Measurements from ENCODE around the gene PLA2G7. TPM values are rescaled to one million over a fixed set of nuclear protein-coding genes. Genes with fewer than 3 reads are reported as not detected.

Gene PLA2G7
- polyA plus RNA-seq, 1 donor from 2014 or later, result 0.35 TPM

DNA sequence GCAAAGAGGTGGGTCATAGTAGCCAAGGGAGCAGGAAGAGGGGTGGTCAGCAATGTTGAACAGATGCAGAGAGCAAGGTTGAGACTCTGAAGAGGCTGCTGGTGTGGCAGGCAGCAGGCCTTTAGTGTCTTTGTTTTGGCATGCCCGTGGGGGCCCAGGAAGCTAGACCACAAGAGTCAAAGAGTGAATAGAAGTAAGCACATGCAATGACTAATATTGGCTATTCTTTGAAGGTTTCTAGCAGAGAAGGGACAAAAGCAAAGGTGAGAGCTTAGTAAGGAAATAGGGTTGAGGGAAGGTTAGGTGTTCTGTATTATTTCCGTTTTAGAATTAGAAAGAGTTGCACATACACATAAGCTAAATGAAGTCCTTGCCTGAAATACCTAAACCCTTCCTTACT, 28.7 kb downstream of the PLA2G7 start:
- no peaks in the 10 kb centered on the region for H3K79me2 ChIP-seq (replicated peaks; ENCODE audit: insufficient read depth, low read length)
- H3K9me2 ChIP-seq (ENCODE audit: insufficient read depth, low read length), result no peaks in the 10 kb centered on the region
- no peak for TF ChIP-seq TAF1 (IDR thresholded peaks at IDR 0.05; ENCODE audit: low read depth)
- H2AFZ ChIP-seq (ENCODE audit: low read depth, low read length), result no peak overlapping the region
- no peaks in the 10 kb centered on the region for H3K36me3 ChIP-seq (ENCODE audit: insufficient read depth, low read length)
- no peaks in the 10 kb centered on the region for H3F3A ChIP-seq (ENCODE audit: insufficient read depth, low read length, poor library complexity, severe bottlenecking)
- no peaks in the 10 kb centered on the region for H3K9me3 ChIP-seq (ENCODE audit: low read length)
- H3K9ac ChIP-seq (ENCODE audit: low read length), result no peak overlapping the region
- no peak overlapping the region for H3K27ac ChIP-seq (ENCODE audit: low read length)
- no peak overlapping the region for H3K4me3 ChIP-seq (ENCODE audit: low read length)
- H4K20me1 ChIP-seq (ENCODE audit: insufficient read depth), result no peaks in the 10 kb centered on the region
- H3K4me2 ChIP-seq (ENCODE audit: low read length), result no peak overlapping the region
- H3K27me3 ChIP-seq (ENCODE audit: insufficient read depth, low read depth, low read length), result no peaks in the 10 kb centered on the region

GRCh38 chr6:46704562-46704961, 30.6 kb downstream of the PLA2G7 start:
- H3K4me2 ChIP-seq (ENCODE audit: low read length), result no peak overlapping the region
- H3K79me2 ChIP-seq (replicated peaks; ENCODE audit: insufficient read depth, low read length), result no peaks in the 10 kb centered on the region
- no peaks in the 10 kb centered on the region for H3K9me3 ChIP-seq (ENCODE audit: low read length)
- H3K4me3 ChIP-seq (ENCODE audit: low read length), result no peak overlapping the region
- TF ChIP-seq, protein P1, sequence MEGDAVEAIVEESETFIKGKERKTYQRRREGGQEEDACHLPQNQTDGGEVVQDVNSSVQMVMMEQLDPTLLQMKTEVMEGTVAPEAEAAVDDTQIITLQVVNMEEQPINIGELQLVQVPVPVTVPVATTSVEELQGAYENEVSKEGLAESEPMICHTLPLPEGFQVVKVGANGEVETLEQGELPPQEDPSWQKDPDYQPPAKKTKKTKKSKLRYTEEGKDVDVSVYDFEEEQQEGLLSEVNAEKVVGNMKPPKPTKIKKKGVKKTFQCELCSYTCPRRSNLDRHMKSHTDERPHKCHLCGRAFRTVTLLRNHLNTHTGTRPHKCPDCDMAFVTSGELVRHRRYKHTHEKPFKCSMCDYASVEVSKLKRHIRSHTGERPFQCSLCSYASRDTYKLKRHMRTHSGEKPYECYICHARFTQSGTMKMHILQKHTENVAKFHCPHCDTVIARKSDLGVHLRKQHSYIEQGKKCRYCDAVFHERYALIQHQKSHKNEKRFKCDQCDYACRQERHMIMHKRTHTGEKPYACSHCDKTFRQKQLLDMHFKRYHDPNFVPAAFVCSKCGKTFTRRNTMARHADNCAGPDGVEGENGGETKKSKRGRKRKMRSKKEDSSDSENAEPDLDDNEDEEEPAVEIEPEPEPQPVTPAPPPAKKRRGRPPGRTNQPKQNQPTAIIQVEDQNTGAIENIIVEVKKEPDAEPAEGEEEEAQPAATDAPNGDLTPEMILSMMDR (IDR thresholded peaks at IDR 0.05; ENCODE audit: poor library complexity, severe bottlenecking), result peak; percentile 31
- TF ChIP-seq RAD21 (conservative IDR thresholded peaks at IDR 0.05), result peak; percentile 22
- TF ChIP-seq SMC3 (conservative IDR thresholded peaks at IDR 0.05; ENCODE audit: poor library complexity), result no peak
- no peaks in the 10 kb centered on the region for H3K27me3 ChIP-seq (ENCODE audit: insufficient read depth, low read depth, low read length)
- no peaks in the 10 kb centered on the region for H3K36me3 ChIP-seq (ENCODE audit: insufficient read depth, low read length)
- no peaks in the 10 kb centered on the region for H3F3A ChIP-seq (ENCODE audit: insufficient read depth, low read length, poor library complexity, severe bottlenecking)
- H3K9ac ChIP-seq (ENCODE audit: low read length), result no peak overlapping the region
- no peak overlapping the region for H3K27ac ChIP-seq (ENCODE audit: low read length)
- H2AFZ ChIP-seq (ENCODE audit: low read depth, low read length), result no peak overlapping the region
- H3K9me2 ChIP-seq (ENCODE audit: insufficient read depth, low read length), result no peaks in the 10 kb centered on the region
- H4K20me1 ChIP-seq (ENCODE audit: insufficient read depth), result no peaks in the 10 kb centered on the region

DNA sequence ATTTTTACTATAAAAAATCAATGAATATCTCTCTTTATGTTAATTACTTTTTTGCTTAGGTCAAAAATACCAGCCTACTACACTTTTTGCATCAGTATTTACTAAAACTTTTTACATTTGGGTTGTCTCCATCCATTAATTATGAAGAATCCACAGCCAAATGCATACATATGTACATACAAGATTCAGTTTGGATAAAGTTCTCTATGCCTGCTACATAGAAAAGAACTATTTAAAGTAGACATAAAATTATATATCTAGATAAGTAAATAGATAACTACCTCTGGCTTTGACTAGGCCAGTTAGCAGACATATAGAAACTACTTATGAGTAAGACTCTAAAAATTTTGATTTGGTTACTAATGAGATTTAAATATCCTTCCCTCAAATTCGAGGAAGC, 35.2 kb downstream of the PLA2G7 start:
- H2AFZ ChIP-seq (ENCODE audit: low read depth, low read length), result no peak overlapping the region
- H3K79me2 ChIP-seq (replicated peaks; ENCODE audit: insufficient read depth, low read length), result no peaks in the 10 kb centered on the region
- no peaks in the 10 kb centered on the region for H4K20me1 ChIP-seq (ENCODE audit: insufficient read depth)
- no peak overlapping the region for H3K4me3 ChIP-seq (ENCODE audit: low read length)
- no peaks in the 10 kb centered on the region for H3K36me3 ChIP-seq (ENCODE audit: insufficient read depth, low read length)
- no peak overlapping the region for H3K27ac ChIP-seq (ENCODE audit: low read length)
- H3K9ac ChIP-seq (ENCODE audit: low read length), result no peak overlapping the region
- H3K9me2 ChIP-seq (ENCODE audit: insufficient read depth, low read length), result no peaks in the 10 kb centered on the region
- no peaks in the 10 kb centered on the region for H3F3A ChIP-seq (ENCODE audit: insufficient read depth, low read length, poor library complexity, severe bottlenecking)
- no peaks in the 10 kb centered on the region for H3K9me3 ChIP-seq (ENCODE audit: low read length)
- H3K4me2 ChIP-seq (ENCODE audit: low read length), result no peak overlapping the region
- TF ChIP-seq, protein P2, sequence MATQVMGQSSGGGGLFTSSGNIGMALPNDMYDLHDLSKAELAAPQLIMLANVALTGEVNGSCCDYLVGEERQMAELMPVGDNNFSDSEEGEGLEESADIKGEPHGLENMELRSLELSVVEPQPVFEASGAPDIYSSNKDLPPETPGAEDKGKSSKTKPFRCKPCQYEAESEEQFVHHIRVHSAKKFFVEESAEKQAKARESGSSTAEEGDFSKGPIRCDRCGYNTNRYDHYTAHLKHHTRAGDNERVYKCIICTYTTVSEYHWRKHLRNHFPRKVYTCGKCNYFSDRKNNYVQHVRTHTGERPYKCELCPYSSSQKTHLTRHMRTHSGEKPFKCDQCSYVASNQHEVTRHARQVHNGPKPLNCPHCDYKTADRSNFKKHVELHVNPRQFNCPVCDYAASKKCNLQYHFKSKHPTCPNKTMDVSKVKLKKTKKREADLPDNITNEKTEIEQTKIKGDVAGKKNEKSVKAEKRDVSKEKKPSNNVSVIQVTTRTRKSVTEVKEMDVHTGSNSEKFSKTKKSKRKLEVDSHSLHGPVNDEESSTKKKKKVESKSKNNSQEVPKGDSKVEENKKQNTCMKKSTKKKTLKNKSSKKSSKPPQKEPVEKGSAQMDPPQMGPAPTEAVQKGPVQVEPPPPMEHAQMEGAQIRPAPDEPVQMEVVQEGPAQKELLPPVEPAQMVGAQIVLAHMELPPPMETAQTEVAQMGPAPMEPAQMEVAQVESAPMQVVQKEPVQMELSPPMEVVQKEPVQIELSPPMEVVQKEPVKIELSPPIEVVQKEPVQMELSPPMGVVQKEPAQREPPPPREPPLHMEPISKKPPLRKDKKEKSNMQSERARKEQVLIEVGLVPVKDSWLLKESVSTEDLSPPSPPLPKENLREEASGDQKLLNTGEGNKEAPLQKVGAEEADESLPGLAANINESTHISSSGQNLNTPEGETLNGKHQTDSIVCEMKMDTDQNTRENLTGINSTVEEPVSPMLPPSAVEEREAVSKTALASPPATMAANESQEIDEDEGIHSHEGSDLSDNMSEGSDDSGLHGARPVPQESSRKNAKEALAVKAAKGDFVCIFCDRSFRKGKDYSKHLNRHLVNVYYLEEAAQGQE (IDR thresholded peaks at IDR 0.05; ENCODE audit: borderline replicate concordance), result no peak
- TF ChIP-seq SMC3 (conservative IDR thresholded peaks at IDR 0.05; ENCODE audit: poor library complexity), result no peak
- TF ChIP-seq EP300 (conservative IDR thresholded peaks at IDR 0.05; ENCODE audit: poor library complexity, severe bottlenecking), result no peak
- TF ChIP-seq POLR2AphosphoS5 (IDR thresholded peaks at IDR 0.05), result no peak
- no peak for TF ChIP-seq TAF1 (IDR thresholded peaks at IDR 0.05; ENCODE audit: low read depth)
- TF ChIP-seq, protein P1 (IDR thresholded peaks at IDR 0.05; ENCODE audit: poor library complexity, severe bottlenecking), result no peak
- no peak for TF ChIP-seq EZH2 (IDR thresholded peaks at IDR 0.05; ENCODE audit: borderline replicate concordance, insufficient read depth, low read length, poor library complexity, severe bottlenecking)
- no peak for TF ChIP-seq RAD21 (conservative IDR thresholded peaks at IDR 0.05)
- TF ChIP-seq MXI1 (conservative IDR thresholded peaks at IDR 0.05; ENCODE audit: poor library complexity, severe bottlenecking), result no peak
- H3K27me3 ChIP-seq (ENCODE audit: insufficient read depth, low read depth, low read length), result no peaks in the 10 kb centered on the region

All from neural cell (in vitro differentiated cells).